Caco-2 (cell line): ENCODE measurements around the gene SPEM2. TPM values are rescaled to one million over a fixed set of nuclear protein-coding genes. Genes with fewer than 3 reads are reported as not detected.

ENCODE experiments used
- BruUV-seq: library from RNA; stranded (reverse); fragments of 400-500 nt; replicated peaks from 2 replicates; lab custom pipeline; 2021; lab: Mats Ljungman, UMichigan
- CTCF ChIA-PET: fragments of 300-600 bp; sonication (Branson Sonifier 250); formaldehyde crosslinking; loops from one replicate; lab custom pipeline; 2022; ENCODE audit warnings: antibody characterized with exemption; lab: Charles Lee
- POLR2A ChIA-PET: fragments of 300-600 bp; sonication (Branson Sonifier 250); formaldehyde crosslinking; loops from one replicate; lab custom pipeline; 2022; ENCODE audit warnings: antibody characterized with exemption; lab: Charles Lee
- DNase-seq, 2 experiments: peaks; one replicate each; pipeline versions ENCODE4 v3.0.0 to v3.0.0-alpha.2; 2020 to 2022
- H3K27me3 ChIP-seq: replicated peaks from 2 replicates; pipeline ENCODE4 v1.6.0; 2011; ENCODE audit warnings: low read length; ENCODE audit not compliant: control insufficient read depth, insufficient read depth
- H3K36me3 ChIP-seq: 2 replicates; pipeline ENCODE4 v1.5.1; 2011; ENCODE audit warnings: low read length; ENCODE audit not compliant: control insufficient read depth, insufficient read depth
- H3K4me1 ChIP-seq: fragments of 250-450 bp; sonication (Bioruptor Pico); 2 replicates; pipeline ENCODE4 v1.5.1; 2020; ENCODE audit warnings: mild to moderate bottlenecking
- H3K4me3 ChIP-seq: 2 replicates; pipeline ENCODE4 v1.5.1; 2011; ENCODE audit warnings: low read depth, mild to moderate bottlenecking, control low read depth, low read length
- H3K9me3 ChIP-seq: fragments of 250-450 bp; sonication (Bioruptor Pico); 2 replicates; pipeline ENCODE4 v1.5.1; 2020; ENCODE audit warnings: mild to moderate bottlenecking, moderate library complexity
- H3K27ac Mint-ChIP-seq: one replicate; pipeline ENCODE4 v1.8.0; 2022; ENCODE audit warnings: mixed read lengths; ENCODE audit not compliant: unreplicated experiment
- H3K27me3 Mint-ChIP-seq: one replicate; pipeline ENCODE4 v1.8.0; 2022; ENCODE audit warnings: mixed read lengths; ENCODE audit not compliant: insufficient read depth, unreplicated experiment
- H3K36me3 Mint-ChIP-seq: one replicate; pipeline ENCODE4 v1.8.0; 2022; ENCODE audit warnings: mild to moderate bottlenecking, mixed read lengths; ENCODE audit not compliant: insufficient read depth, unreplicated experiment
- H3K4me1 Mint-ChIP-seq: one replicate; pipeline ENCODE4 v1.8.0; 2022; ENCODE audit warnings: low read depth, mixed read lengths; ENCODE audit not compliant: unreplicated experiment
- H3K4me3 Mint-ChIP-seq: one replicate; pipeline ENCODE4 v1.8.0; 2022; ENCODE audit warnings: mild to moderate bottlenecking, moderate library complexity, mixed read lengths; ENCODE audit not compliant: unreplicated experiment
- H3K9me3 Mint-ChIP-seq: one replicate; pipeline ENCODE4 v1.8.0; 2022; ENCODE audit warnings: mixed read lengths; ENCODE audit not compliant: unreplicated experiment
- intact Hi-C: fragments of 100-400 bp; cut with micrococcal nuclease; formaldehyde crosslinking; loops from one replicate; pipeline ENCODE4 v1.10.0; 2022; ENCODE audit not compliant: unreplicated experiment
- total RNA-seq: library from RNA; stranded (reverse); gene quantifications from 2 replicates; pipeline ENCODE4 v1.2.3, GENCODE V29; 2022
- TF ChIP-seq, protein P1 (sequence below), 2 experiments: fragments of 200-600 bp in 1 of 2; IDR thresholded peaks; 1 replicate in 1 of 2; 2 replicates in 1 of 2; pipeline versions ENCODE4 v1.5.1 to v1.8.0; 2011 to 2022; ENCODE audit warnings: antibody characterized with exemption in 1 of 2, control low read depth in 1 of 2, inconsistent platforms in 1 of 2, low read depth in 1 of 2, low read length in 1 of 2, mild to moderate bottlenecking in 1 of 2, moderate library complexity in 1 of 2; ENCODE audit not compliant: insufficient read depth in 1 of 2, severe bottlenecking in 1 of 2, unreplicated experiment in 1 of 2

Gene SPEM2
- total RNA-seq, 1 experiment from 2014 or later: not detected

DNA sequence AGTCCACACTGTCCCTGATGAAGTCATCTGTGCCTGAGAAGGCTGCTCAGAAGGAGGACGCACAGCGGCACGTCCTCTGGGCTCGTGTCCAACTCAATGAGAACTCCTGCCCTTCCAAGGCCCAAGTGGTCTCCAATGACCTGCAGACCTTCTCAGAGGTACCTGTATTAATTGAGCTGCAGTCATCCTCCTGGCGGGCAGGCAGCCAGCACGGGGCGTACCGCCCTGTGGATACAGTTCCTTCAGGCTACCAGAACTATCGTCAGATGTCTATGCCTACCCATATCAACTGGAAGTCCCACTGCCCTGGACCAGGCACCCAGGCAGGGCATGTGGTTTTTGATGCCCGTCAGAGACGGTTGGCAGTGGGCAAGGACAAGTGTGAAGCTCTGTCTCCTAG, 6.9 kb downstream of the SPEM2 start:
- ChIA-PET POLR2A (no interaction called here), CTCF (interaction anchor here (0.6 kb wide), 1 partner anchor 52 kb away, joined by 4 read pairs; the partner anchor contains the start of gene POLR2A)
- H3K9me3 Mint-ChIP-seq: no peaks in the 10 kb centered on the region
- intact Hi-C loops: no loop called here
- H3K27me3 ChIP-seq: no peaks in the 10 kb centered on the region
- no peak overlapping the region for H3K4me3 ChIP-seq
- H3K36me3 ChIP-seq: no peaks in the 10 kb centered on the region
- TF ChIP-seq, protein P1, sequence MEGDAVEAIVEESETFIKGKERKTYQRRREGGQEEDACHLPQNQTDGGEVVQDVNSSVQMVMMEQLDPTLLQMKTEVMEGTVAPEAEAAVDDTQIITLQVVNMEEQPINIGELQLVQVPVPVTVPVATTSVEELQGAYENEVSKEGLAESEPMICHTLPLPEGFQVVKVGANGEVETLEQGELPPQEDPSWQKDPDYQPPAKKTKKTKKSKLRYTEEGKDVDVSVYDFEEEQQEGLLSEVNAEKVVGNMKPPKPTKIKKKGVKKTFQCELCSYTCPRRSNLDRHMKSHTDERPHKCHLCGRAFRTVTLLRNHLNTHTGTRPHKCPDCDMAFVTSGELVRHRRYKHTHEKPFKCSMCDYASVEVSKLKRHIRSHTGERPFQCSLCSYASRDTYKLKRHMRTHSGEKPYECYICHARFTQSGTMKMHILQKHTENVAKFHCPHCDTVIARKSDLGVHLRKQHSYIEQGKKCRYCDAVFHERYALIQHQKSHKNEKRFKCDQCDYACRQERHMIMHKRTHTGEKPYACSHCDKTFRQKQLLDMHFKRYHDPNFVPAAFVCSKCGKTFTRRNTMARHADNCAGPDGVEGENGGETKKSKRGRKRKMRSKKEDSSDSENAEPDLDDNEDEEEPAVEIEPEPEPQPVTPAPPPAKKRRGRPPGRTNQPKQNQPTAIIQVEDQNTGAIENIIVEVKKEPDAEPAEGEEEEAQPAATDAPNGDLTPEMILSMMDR (IDR thresholded peaks at IDR 0.05; ENCODE audit: insufficient read depth in 1 of 2, low read depth in 1 of 2, low read length in 1 of 2, severe bottlenecking in 1 of 2, unreplicated experiment in 1 of 2): no peak
- H3K36me3 Mint-ChIP-seq: peaks cover 23% of the 10 kb centered on the region
- no peak for DNase-seq
- no peak overlapping the region for H3K4me3 Mint-ChIP-seq
- no peak overlapping the region for H3K27ac Mint-ChIP-seq
- no TSS peak for BruUV-seq
- no peaks in the 10 kb centered on the region for H3K27me3 Mint-ChIP-seq
- no peaks in the 10 kb centered on the region for H3K9me3 ChIP-seq
- H3K4me1 Mint-ChIP-seq: no peaks in the 10 kb centered on the region
- H3K4me1 ChIP-seq: no peaks in the 10 kb centered on the region

DNA sequence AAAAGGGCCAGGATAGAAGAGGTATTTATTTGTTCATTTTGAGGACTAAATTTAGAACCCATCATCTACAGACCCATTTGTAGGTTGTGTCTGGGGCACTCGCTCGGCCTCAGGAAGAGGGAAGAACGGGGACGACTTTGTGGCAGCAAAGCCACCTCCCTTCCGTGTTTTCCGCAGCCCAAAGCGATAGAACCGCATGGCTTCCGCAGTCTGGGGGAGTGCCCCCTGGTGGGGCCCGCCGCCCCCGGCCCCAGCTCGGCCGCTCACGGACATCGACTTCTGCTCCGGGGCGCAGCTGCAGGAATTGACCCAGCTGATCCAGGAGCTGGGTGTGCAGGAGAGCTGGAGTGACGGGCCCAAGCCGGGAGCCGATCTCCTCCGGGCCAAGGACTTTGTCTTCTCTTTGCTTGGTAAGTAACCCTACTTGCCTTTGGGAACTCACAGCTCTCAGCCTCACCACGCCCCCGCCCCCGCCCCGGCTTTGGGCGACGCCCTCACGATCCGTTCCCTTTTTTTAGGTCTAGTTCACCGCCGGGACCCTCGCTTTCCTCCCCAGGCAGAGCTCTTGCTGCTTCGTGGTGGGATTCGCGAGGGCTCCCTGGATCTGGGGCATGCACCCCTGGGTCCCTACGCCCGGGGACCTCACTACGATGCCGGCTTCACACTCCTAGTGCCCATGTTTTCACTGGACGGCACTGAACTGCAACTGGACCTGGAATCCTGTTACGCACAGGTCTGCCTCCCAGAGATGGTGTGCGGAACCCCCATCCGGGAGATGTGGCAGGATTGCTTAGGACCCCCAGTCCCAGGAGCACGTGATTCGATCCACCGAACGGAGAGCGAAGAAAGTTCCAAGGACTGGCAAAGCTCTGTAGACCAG, 10.5 kb downstream of the SPEM2 start:
- POLR2A ChIA-PET: interaction anchor here (0.5 to 2.9 kb wide), 5 partner anchors 32 to 48 kb away, joined by 3 to 38 read pairs (median 5); partner anchors contain the start of genes POLR2A, TMEM256 and ZBTB4

More for the DNA sequence above, 10.5 kb downstream of the SPEM2 start:
- DNase-seq: peak; percentile 48 to 58
- CTCF ChIA-PET: interaction anchor here (0.6 to 2.9 kb wide), 6 partner anchors 16 to 390 kb away, joined by 3 to 21 read pairs (median 5); partner anchors contain the start of gene TMEM256
- H3K4me1 Mint-ChIP-seq: peaks cover 6% of the 10 kb centered on the region
- Histone ChIP-seq H3K9me3 (no peaks in the 10 kb centered on the region), H3K27me3 (no peaks in the 10 kb centered on the region), H3K36me3 (no peaks in the 10 kb centered on the region), H3K4me3 (peak overlapping the region; percentile 55), H3K4me1 (no peaks in the 10 kb centered on the region)
- no peaks in the 10 kb centered on the region for H3K9me3 Mint-ChIP-seq
- BruUV-seq: TSS peak; percentile 82
- H3K36me3 Mint-ChIP-seq: peaks cover 23% of the 10 kb centered on the region
- H3K27me3 Mint-ChIP-seq: no peaks in the 10 kb centered on the region
- peak overlapping the region; percentile 95 for H3K27ac Mint-ChIP-seq
- peak overlapping the region; percentile 81 for H3K4me3 Mint-ChIP-seq
- intact Hi-C loops: loop anchor here (1.0 to 5.0 kb wide), 4 partner anchors 32 to 251 kb away; partner anchors contain the start of genes SENP3, TMEM256, TMEM95 and TP53
- TF ChIP-seq, protein P1 (IDR thresholded peaks at IDR 0.05; ENCODE audit: insufficient read depth in 1 of 2, low read depth in 1 of 2, low read length in 1 of 2, severe bottlenecking in 1 of 2, unreplicated experiment in 1 of 2): peak in 1 of 2 experiments; percentile 17
